Measurements from ENCODE around the gene IPPK.
"Not testable (repeated sequence)": the region's sequence is repeated elsewhere in the genome, so short reads cannot be mapped to it uniquely, and the experiment has no call there.

IPPK gene

GRCh38 chr9:92592537-92592936 lies 77.4 kb downstream of the IPPK start:
- DNase-seq = no peak

GRCh38 chr9:92590377-92590776 lies 79.6 kb downstream of the IPPK start:
- DNase-seq = no peak

DNA sequence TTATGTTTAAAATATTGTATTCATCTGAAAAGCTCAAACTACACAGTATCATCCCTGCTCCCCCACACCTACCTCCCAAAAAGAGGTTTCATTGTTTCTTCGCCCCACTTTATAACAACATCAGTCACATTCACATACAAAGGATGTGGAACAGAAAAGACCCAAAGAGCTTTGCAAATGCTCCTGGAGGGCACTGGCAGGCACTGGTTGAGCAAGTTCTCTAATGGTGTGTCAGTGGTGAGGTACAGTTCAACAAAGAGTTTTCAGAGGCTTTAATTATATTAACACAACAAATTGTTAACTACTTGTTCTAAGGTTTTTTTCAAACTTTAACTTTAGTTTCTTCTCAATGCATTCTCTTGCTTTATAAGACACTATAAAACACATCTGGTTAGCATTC lies 80.0 kb downstream of the IPPK start:
- DNase-seq = no peak

- DNase-seq = no peak
These were observed 93.8 kb downstream of the IPPK start for GRCh38 chr9:92576175-92576574.

GRCh38 chr9:92573612-92574011 lies 96.3 kb downstream of the IPPK start:
- DNase-seq = not testable (repeated sequence)

DNA sequence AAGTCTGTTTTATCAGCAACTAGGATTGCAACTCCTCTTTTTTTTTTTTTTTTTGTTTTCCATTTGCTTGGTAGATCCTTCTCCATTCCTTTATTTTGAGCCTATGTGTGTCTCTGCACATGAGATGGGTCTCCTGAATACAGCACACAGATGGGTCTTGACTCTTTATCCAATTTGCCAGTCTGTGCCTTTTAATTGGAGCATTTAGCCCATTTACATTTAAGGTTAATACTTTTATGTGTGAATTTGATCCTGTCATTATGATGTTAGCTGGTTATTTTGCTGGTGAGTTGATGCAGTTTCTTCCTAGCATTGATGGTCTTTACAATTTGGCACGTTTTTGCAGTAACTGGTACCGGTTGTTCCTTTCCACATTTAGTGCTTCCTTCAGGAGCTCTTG lies 98.1 kb downstream of the IPPK start:
- DNase-seq = not testable (repeated sequence)

- DNase-seq = no peak
These were observed 104.9 kb downstream of the IPPK start for GRCh38 chr9:92564982-92565381.

DNA sequence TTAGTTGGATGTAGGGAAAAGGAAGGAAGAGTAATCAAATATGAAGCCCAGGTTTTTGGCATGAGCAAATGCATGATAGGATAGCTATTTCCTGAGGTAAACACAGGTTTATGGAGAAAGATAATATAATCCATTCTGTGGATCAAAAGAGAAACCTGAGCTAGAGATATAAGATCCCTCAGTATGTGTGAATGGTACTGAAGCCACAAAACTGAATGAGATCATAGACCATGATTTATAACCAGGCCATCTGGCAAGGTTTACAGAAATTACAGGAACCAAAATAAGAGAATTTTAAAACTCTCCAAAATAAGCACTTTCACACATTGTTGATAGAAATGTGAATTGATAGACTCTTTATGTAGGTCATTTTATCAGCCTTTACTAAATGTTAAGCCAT lies 105.4 kb downstream of the IPPK start:
- no peak for DNase-seq

Measured in hematopoietic multipotent progenitor cell treated with erythropoietin and hydrocortisone succinate and interleukin-3 and kit ligand, for 8 days (in vitro differentiated cells).